NCI-H748 (cell line): ENCODE data around the gene HSPA6.
"Not testable (repeated sequence)": the region's sequence is repeated elsewhere in the genome, so short reads cannot be mapped to it uniquely, and the experiment has no call there.

Source experiments
- DNase-seq: peaks from one replicate; lab custom pipeline; 2025; ENCODE audit not compliant: unreplicated experiment; lab: John Stamatoyannopoulos, UW

Gene HSPA6

GRCh38 chr1:161531986-161532643 lies 7.8 kb downstream of the HSPA6 start:
- DNase-seq = no peak

- not testable (repeated sequence) for DNase-seq
Measured at GRCh38 chr1:161532644-161533567, 8.6 kb downstream of the HSPA6 start.

- not testable (repeated sequence) for DNase-seq
Measured at GRCh38 chr1:161537068-161537669, 12.8 kb downstream of the HSPA6 start.

- DNase-seq = not testable (repeated sequence)
Measured at GRCh38 chr1:161538925-161539479, 14.7 kb downstream of the HSPA6 start.

GRCh38 chr1:161539731-161540569 lies 15.6 kb downstream of the HSPA6 start:
- DNase-seq = peak; percentile 87

- DNase-seq = peak; percentile 33
Measured at GRCh38 chr1:161540570-161540960, 16.2 kb downstream of the HSPA6 start.

GRCh38 chr1:161542091-161542559 lies 17.8 kb downstream of the HSPA6 start:
- not testable (repeated sequence) for DNase-seq

- DNase-seq = not testable (repeated sequence)
Measured at GRCh38 chr1:161543125-161543524, 18.8 kb downstream of the HSPA6 start.

- DNase-seq = not testable (repeated sequence)
Measured at GRCh38 chr1:161545005-161545731, 20.8 kb downstream of the HSPA6 start.

- not testable (repeated sequence) for DNase-seq
Measured at GRCh38 chr1:161547995-161548741, 23.8 kb downstream of the HSPA6 start.

GRCh38 chr1:161548749-161549406 lies 24.5 kb downstream of the HSPA6 start:
- not testable (repeated sequence) for DNase-seq

GRCh38 chr1:161549652-161550051 lies 25.3 kb downstream of the HSPA6 start, which contains the start of gene FCGR3A:
FCGR3A (minus strand) TSS chr1:161549818; CDS start chr1:161549736, 82 bp downstream.
- no peak for DNase-seq

- not testable (repeated sequence) for DNase-seq
Measured at GRCh38 chr1:161550942-161551341, 26.6 kb downstream of the HSPA6 start.

- not testable (repeated sequence) for DNase-seq
Measured at GRCh38 chr1:161553631-161554030, 29.3 kb downstream of the HSPA6 start.

- DNase-seq = not testable (repeated sequence)
Measured at GRCh38 chr1:161554340-161554739, 30.0 kb downstream of the HSPA6 start.

GRCh38 chr1:161554815-161555417 lies 30.6 kb downstream of the HSPA6 start:
- not testable (repeated sequence) for DNase-seq

- DNase-seq = not testable (repeated sequence)
Measured at GRCh38 chr1:161556143-161556542, 31.8 kb downstream of the HSPA6 start.

GRCh38 chr1:161556990-161557389 lies 32.6 kb downstream of the HSPA6 start:
- DNase-seq = not testable (repeated sequence)
